ENCODE data around the gene MTTP.

MTTP gene

DNA sequence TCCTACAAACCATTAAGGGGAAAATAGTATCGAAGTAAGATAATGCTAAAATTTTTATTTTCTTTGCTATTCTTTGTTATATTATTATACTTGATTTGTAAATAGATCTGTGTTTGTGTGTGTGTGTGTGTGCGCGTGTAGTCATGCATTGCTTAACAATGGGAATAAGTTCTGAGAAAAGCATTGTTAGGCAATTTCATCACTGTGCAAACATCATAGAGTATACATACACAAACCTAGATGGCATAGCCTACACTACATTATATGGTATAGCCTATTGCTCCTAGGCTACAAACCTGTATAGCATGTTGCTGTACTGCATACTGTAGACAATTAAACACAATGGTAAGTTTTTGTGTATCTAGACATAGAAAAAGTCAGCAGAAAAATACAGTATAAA is 17.1 kb downstream of the MTTP start:
- in situ Hi-C loops (cut with HindIII; ENCODE audit: low sequenced_read_pairs): no loop called here

DNA sequence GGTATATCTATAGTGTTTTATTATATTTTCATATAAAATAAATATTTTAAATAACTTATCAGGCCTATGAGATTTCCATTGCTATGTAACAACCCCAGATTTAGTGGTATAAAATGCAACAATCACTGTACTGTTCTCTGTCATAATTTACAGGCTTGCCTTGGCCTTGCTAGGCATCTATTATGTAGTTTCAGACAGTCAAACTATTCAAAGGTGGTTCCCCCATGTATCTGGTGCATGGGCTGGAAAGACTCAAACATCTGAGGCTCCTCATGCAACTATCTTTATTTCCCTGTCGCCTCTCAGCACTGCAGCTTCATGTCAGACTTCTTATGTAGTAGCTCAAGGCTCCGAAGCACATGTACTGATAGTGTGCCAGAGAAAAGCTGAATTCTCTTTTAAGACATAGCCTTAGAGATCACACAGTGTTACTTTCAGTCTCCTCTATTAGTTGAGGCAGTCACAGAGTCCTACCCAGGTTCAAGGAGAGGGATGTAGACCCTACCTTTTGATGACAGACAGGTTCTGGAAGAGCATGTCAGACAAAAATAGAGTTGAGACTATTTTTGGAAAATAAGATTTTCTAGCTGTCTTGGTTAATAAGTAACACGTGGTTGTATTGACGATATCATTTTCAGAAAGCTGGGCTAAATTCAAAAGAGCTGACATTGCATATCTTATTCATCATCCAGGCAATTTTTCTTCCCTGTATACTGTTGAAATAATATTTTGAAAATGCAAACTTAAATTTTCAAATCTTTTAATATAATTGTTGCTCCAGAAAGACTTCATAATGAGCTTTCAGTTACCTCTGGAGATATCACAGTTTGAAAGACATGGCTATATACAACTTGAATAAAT is 19.4 kb downstream of the MTTP start:
- in situ Hi-C loops (cut with HindIII; ENCODE audit: low sequenced_read_pairs): no loop called here

DNA sequence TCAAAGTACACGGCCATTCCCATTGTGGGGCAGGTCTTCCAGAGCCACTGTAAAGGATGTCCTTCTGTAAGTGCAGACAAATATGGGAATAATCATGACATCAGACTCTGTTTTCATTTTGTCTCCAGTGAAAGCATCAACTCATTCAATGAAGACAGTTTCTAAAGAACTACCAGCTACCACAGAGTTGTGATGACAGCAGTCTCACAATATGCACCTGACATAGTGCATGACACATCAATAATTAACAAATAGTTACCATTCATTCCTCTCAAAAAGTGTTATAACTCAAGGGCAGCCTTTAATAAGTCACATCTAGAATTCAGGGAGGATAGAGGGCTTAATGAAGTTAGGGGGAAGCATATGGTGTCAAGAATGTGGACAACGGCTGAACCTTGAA is 20.2 kb downstream of the MTTP start:
- in situ Hi-C loops (cut with HindIII; ENCODE audit: low sequenced_read_pairs): no loop called here

DNA sequence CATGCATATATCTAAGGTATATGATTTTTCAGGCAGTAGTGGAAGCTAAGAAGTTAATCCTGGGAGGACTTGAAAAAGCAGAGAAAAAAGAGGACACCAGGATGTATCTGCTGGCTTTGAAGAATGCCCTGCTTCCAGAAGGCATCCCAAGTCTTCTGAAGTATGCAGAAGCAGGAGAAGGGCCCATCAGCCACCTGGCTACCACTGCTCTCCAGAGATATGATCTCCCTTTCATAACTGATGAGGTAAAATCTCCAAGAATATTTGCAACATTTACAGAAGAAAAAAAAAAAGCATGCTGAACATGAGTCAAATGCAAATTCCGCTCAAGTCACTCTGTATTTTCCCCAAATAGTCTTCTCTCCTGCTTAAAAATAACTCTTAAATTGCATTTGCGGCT is 32.1 kb downstream of the MTTP start:
- in situ Hi-C loops (cut with HindIII; ENCODE audit: low sequenced_read_pairs): no loop called here

DNA sequence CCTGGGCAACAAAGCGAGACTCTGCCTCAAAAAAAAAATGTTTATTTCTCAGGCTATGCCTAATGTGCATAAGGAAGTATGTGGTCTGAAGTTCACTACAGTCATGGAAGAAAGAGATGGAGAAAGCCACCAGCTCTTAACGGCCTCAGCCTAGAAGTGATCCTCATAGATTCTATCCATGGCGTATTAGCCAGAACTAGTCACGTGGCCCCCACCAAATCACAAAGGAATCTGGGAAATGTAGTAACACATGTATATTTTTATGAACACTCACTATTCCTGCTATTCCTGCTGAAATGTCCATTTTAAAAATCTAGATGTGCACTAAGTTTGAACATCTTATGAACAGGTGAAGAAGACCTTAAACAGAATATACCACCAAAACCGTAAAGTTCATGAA is 33.8 kb downstream of the MTTP start:
- in situ Hi-C loops (cut with HindIII; ENCODE audit: low sequenced_read_pairs): no loop called here

DNA sequence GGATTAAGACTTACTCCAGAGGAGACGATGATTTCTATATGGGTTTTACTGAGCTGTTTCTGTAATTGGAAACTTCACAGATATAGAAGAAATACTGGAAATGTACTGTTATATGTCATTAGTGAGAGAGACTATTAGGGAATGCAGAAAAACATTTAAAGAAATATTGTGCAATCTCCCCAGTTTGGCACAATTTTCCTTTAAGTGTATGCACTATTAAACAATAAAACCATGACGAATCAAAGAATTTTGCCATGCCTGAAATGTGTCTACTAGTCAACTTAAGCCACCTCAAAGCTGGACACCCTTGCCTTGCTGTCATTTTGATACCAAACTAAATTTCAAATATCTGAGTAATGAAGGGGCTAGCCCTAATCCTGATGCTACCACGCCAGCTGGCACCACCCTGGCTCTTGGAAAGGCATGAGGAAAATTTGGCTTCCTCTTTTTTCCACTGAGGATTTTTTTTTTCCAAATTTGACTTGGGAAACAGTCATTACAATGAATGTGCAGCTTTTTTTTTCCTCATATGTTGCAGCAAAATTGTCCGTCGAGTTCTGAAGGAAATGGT is 36.1 kb downstream of the MTTP start:
- in situ Hi-C loops (cut with HindIII; ENCODE audit: low sequenced_read_pairs): no loop called here

DNA sequence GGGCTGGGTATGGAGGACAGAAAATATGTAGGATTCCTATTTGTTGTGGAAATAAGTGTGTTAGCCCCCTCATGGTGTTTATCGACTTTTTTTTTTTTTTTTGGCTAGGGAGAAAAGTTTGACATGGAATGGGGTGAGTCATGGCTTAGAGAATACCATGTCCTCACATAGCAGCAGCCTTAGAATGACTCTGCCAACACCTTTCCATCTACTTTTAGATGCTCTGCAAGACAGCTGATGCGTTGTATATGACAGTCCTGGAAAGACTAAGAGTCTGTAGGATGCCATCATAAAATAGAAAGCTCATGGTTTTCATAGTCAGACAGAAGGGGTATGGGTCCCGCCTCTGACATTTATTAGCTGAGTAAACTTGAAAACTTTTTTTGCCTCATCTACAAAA is 37.7 kb downstream of the MTTP start:
- in situ Hi-C loops (cut with HindIII; ENCODE audit: low sequenced_read_pairs): no loop called here

DNA sequence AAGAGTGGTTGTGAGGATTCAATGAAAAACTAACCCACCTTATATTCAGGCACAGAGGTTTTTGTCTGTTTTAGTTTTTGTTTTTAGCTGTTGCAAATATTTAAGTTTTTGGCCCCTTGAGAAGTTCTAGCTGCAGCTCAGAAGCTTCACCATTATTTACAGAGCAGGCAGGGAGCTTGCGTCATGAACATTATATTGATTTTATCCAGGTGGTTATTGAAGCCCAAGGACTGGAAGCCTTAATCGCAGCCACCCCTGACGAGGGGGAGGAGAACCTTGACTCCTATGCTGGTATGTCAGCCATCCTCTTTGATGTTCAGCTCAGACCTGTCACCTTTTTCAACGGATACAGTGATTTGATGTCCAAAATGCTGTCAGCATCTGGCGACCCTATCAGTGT is 38.1 kb downstream of the MTTP start:
- in situ Hi-C loops (cut with HindIII; ENCODE audit: low sequenced_read_pairs): no loop called here

DNA sequence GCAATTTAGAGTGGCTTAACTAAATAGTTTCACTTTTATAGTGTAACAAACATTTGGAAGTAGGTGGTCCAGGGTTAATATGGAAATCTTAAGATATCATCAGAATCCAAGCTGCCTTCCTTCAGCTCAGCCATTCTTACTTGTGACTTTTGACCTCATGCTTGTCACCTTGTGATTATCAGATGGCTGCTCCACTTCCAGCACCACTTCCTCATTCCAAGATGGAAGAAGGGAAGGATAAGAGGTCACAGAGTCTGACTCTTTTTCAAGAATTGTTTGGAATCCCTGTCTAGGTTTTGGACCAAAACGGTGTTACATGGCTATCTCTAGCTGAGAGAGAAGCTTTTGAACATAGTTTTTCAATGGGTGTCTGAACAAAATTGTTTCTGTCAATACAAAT is 39.9 kb downstream of the MTTP start:
- in situ Hi-C loops (cut with HindIII; ENCODE audit: low sequenced_read_pairs): no loop called here

DNA sequence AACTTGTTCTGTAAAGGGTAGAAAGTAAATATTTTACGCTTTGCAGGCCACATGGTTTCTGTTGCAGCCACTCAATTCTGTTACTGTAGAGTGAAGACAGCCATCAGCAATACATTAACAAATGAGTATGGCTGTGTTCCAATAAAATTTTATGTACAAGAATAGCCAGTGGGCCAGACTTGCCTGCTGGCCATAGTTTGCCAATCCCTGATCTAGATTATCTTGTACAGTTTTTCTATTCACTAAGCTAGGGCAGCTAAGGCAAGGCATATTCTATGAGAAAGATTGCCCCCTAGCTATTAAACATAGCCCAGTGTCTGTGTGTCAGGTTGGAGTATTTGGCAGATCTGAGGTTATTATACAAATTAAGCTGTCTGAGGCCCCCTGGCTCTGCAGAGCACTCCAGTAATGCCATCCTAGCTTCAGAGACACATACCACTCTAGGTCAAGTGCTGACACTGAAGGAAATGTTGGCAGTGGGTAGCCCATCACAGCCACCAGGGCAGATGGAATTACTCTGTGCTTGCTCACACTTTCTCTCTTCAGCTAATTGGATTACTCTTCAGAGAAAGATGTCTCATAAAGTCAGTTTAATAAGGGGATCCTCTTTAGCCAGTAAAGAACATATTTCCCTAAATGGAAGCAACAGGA is 40.7 kb downstream of the MTTP start:
- in situ Hi-C loops (cut with HindIII; ENCODE audit: low sequenced_read_pairs): no loop called here

DNA sequence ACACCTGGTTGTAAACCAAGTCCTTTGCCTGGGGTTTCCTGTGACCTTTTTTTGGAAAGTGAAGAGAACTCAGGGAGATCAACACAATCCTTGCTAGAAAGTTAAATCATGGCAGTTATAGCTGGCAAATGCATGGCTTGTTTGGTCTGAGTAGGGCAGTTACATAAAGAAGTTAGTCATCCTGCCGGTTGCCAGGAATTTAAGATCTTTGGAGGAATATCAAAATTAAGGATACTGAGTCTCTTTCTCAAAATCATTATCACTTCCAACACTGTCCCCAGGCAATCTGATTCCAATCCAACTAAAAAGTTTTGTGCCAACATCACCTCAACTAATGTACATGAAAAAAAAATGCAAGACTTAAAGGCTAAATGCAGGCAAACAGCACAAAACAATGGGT is 42.8 kb downstream of the MTTP start:
- in situ Hi-C loops (cut with HindIII; ENCODE audit: low sequenced_read_pairs): no loop called here

DNA sequence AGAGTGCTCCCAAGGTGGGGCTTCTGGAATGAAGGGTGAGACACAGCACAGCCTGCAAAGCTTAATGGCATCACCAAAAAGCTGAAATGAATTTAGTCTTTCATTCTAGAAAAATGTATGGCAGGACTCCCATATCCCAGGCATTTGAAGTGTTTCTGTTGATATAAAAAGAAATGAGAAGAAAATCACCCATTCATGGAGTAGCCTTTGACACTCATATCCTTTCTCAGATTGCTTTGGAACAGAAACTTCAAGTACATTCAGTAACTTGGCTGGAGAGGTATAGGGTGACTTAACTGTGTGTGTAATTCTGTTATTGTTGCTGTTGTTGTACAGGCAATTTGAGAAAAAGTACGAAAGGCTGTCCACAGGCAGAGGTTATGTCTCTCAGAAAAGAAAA is 47.7 kb downstream of the MTTP start:
- in situ Hi-C loops (cut with HindIII; ENCODE audit: low sequenced_read_pairs): no loop called here

DNA sequence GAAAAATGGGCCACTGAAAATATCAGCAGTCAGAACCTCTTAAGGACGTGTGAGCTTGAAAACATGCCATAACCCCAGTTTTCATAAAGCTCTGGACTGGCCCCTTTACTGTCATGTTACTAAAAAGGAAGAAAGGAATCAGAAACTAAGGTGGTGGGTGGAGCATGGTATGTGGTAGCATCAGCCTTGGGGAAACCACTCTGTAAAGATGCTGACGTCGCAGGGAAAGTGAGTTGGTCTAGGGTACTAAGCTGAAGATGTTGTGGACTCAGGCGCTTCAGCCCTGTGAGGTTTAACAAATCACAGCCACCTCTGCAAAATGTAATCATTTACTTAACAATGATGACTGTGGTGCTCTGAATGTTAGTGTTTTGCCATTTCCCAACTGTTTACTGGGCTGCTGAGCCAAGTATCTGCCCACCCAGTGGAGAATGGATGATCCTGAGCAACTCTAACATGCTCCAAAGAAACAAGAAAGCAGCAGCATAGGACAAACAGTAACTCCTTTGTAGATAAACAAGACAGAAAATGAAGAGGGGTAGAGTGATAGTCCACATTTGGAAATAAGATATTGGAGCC is 49.6 kb downstream of the MTTP start:
- in situ Hi-C loops (cut with HindIII; ENCODE audit: low sequenced_read_pairs): no loop called here

DNA sequence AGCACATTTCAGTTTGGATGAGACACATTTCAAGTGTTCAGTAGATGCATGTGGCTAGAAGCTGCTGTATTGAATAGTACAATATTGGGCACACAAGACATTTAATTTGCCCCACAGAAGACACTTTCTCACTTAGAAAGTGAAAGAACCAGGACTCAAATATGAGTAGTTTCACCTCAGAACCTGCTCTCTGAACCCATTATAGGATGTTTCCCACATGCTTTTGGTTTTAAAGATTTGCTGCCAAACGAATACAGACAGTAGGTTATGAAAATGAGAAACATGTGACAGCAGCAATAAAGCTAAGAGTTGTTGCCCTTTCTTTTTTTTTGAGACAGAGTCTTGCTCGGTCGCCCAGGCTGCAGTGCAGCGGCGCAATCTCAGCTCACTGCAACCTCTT is 50.7 kb downstream of the MTTP start:
- in situ Hi-C loops (cut with HindIII; ENCODE audit: low sequenced_read_pairs): no loop called here

DNA sequence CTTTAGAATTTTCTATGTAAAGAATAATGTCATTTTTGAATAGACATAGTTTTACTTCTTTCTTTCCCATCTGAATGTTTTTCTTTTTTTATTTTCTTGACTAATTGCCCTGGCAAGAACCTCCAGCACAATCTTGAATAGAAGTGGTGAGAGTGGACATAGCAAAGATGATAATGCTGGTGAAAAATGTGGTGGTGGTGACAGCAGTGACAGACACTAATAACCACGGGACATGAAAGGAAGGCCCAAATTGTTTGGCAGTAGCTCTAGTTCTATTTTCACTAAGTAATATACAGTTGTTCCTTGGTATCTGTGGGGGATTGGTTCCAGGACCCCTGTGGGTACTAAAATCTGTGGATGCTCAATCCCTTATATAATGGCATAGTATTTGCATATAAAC is 53.4 kb downstream of the MTTP start:
- in situ Hi-C loops (cut with HindIII; ENCODE audit: low sequenced_read_pairs): no loop called here

DNA sequence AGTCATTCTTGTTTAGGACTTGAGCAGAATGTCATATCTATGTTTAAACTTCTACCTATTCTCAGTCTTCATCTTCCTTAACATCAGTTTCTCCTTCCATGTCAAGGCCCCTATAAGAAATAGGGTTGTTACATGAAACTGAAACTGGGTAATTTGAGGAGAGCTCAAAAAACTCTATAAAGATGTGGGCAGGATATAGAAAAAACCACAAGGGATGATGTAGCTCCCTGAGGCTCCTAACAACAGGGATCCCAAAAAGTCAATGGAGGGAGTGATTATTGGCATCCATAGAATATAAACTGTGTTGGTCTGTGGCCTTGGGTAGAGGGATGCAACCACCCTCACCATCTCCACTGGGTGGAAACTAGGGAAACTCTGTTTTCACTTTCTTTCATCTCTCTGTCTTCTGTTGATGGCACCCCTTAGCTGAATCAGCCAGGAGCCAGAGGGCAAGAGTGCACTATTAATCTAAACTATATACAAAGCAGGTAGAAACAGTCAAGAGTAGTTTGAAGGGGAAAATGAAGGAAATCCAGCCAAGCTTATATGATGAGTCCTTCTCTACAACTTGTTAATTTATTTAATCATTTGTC is 55.4 kb downstream of the MTTP start:
- in situ Hi-C loops (cut with HindIII; ENCODE audit: low sequenced_read_pairs): no loop called here

DNA sequence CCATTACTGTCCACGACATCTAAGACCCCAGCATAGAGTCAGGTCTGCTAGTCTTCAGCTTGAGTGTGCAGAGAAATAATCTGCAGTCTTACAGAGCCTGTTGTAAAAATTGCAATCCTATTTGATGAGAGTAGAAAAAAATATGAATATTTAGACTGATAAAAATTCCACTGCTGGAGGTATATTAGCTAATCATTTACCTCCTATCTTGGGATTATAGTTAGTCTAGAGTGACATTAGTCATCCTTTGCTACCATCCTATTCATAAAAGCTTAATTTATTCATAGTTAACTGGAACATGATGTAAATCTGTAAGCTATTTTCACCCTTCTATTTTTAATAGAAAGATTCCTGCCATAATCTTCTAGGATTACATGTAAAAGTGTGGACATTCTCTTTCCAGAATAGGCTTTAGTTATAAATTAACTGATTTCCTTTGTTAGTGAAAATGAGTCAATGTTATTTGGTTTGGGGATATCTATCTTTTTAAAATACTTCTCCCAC is 56.3 kb downstream of the MTTP start:
- in situ Hi-C loops (cut with HindIII; ENCODE audit: low sequenced_read_pairs): no loop called here

DNA sequence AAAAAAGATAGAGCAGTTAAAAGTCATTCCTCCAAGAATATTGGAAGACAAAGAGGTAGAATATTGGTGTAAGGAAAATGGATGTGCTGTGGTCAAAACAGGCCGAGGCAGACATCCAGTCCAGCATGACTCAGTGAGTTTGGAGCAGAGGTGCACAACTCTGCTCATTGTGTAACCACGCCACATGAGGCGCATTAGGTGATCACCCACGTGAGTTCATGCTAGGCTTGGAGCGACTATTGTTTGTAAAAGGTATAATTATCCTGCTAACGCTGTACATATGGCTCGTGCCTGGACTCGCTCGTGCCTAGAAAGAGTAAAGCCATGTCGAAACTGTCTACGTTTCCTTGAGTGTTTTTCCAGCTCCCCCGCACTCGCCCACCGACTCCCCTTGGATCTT is 59.1 kb downstream of the MTTP start:
- in situ Hi-C loops (cut with HindIII; ENCODE audit: low sequenced_read_pairs): no loop called here

DNA sequence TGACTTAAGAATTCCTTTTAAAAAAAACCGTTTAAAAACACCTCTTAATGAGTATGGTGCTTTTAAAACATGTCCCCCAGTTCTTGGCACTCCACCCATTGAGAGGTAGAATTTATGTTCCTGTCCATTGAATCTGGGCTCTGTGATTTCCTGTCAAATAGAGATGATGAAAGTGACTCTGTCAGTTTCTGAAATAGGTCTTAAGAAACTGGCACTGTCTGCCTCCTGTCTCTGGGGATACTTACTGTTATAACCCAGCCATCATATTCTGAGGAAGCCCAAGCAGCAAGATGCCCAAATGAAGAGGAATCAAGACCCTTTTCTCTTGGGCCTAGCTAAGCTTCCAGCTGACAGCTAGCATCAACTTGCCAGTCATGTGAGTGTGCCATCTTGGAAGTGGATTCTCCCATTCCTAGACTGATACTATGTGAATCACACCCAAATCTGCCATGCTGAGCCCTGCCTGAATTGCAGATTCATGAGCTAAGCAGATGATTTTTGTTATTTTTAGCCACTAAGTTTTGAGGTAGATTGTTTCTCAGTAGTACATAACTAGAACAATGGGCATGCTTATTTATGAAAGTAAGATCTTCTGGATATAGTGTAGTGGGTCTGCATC is 60.2 kb downstream of the MTTP start:
- in situ Hi-C loops (cut with HindIII; ENCODE audit: low sequenced_read_pairs): no loop called here

DNA sequence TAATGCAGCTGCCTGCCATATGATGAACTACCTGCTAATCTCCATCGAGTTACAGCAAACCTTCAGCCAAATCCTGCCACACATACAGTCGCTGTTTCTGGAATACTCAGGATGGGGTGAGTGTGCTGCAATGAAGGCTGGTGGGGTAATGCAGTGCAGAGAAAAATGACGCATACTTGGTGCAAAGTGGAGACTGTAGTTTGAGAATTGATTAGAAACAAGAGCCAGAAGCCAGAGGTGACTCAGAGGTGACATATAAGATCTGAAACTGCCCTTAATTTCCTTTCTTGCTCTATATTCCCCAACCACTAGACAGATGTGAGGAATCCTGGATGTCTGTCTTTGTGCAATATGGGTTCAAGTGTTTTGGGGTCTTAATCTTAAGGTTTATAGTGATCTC is 61.0 kb downstream of the MTTP start:
- in situ Hi-C loops (cut with HindIII; ENCODE audit: low sequenced_read_pairs): no loop called here

DNA sequence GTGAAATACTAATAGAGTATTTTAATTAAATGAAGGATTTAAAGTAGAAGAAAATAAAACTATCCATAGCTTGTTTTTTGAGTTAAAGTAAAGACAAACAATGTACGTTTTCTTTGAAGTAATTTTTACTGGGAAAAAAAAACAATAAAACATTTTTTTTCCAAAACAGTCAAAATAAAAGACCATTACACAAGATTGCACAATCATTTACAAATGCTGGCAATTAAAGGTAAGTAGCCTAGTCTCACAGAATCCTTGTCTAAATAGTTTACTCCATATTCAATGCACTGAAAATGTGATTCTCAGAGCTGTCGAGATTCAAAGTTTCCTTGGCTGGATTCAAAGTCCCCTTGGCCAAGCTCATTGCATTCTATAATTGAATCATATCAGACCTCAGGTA is 61.8 kb downstream of the MTTP start:
- in situ Hi-C loops (cut with HindIII; ENCODE audit: low sequenced_read_pairs): no loop called here
